Measurements from ENCODE around the gene LGALS3BP.

Gene LGALS3BP

DNA sequence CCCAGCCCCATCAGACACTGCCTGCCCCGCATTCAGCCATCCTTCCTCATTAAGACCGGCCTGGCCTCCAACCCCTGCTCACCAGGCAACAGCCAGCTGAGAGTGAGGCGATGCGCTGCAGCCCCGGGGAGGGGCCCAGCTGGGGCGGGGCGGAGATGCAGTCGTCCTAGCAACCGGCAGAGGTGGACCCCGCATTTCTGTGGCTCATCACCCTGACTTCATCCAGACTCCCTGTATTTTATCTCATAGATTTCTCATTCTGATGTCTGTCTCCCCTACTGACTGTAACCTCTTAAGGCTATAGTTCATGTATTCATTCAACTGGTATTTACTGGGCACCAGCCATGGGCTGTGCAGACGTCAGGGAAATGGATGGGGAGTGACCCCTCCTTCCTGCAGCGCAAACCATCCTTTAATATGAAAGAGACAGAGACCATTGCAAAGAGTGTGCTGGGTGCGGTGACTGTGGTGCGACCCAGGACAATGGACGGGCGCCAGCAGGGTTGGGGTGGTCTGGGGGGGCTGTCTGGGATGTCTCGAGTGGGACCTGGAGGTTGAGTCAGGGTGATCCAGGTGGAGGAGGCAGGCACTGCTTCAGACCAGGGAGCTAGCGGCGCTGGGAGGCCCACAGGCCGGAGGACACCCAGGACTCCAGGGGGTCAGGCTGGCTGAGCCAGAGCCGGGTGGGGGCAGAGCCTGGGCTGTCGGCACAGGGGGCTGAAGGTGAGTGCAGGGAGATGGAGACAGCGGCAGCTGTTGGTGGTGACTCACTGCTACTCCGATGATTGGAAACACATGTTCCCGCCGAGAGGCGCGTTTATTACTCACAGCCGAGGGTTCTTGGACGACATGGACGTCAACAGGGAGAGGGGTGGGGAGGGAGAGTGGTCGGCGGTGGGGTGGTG, 44.1 kb downstream of the LGALS3BP start:
- DNase-seq = peak; percentile 85

GRCh38 chr17:78934681-78935418, 44.9 kb downstream of the LGALS3BP start:
- no peak for DNase-seq

DNA sequence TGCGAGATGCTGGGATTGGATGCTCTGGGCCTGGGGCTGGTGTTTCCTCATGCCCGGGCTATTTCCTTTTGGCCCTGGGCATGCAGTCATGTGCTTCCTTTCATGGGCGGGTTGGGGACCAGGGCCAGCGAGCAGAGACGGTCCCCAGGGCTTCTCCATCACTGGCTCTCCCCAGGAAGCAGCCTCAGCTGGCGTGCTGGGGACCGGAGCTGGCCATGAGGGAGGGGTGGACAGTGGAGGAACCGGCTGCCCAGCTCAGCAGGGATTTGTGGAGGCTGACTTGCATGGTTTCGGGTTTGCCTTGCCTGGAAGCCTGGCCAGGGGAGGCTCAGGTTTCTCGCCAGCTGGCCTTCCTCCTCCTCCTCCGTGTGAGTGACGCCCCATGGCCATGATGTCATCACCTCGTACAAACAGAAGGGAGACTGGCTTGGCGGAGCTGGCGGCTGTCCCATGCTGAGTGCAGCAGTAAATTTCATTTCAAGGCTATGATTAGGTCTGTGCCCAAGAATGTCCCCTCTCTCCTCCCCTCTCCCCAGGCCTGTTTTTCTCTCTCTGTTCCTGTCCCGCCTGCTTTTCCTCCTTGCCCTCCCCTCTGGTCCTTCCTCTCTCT, 45.7 kb downstream of the LGALS3BP start:
- peak; percentile 94 for DNase-seq

- peak; percentile 45 for DNase-seq
Observed at GRCh38 chr17:78933025-78933958, 46.4 kb downstream of the LGALS3BP start.

- DNase-seq = no peak
Observed at GRCh38 chr17:78929908-78930775, 49.6 kb downstream of the LGALS3BP start.

GRCh38 chr17:78925662-78926555, 53.8 kb downstream of the LGALS3BP start:
- peak; percentile 77 for DNase-seq

GRCh38 chr17:78925234-78925633, 54.5 kb downstream of the LGALS3BP start, which contains the start of gene TIMP2:
Gene TIMP2, minus strand, starts transcription at chr17:78925387. Its CDS starts 299 bp downstream, at chr17:78925088.
- peak; percentile 95 for DNase-seq

GRCh38 chr17:78924481-78925151, 55.1 kb downstream of the LGALS3BP start:
- peak; percentile 73 for DNase-seq

- peak; percentile 32 for DNase-seq
Observed at GRCh38 chr17:78923660-78924453, 55.9 kb downstream of the LGALS3BP start.

DNA sequence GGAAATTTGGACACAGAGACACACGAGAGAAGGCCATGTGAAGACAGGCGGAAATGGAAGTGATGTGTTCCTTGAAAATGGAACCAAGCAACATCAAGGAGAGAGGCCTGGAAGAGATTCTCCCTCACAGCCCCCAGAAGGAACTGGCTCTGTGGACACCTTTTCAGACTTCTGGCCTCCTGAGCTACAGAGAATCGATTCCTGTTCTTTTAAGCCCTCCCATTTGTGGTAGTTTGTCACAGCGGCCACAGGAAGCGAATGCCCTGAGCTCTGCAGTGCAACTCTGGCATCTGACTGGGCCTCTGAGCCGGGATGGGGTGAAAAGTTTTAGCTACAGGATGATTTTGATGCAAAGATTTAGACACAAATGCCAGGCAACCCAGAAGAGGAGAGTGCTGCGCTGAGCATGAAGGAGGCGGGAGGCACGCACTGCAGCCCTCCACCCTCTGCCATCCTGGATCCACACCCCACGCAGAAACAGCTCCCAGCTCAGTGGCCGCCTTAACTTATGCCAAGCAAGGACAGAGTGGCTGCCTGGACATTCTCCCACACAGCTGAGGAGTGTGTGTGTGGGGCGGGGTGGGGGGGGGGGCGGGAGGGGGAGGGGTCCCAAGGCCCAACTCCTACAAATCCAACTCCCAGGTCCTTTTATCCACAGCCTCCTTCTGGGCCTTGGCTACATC, 56.8 kb downstream of the LGALS3BP start:
- DNase-seq = no peak

GRCh38 chr17:78921437-78921971, 58.2 kb downstream of the LGALS3BP start:
- no peak for DNase-seq

All from eye (tissue), 1 donor.